Esophagus muscularis mucosa (tissue), 3 donors: ENCODE data around the gene GUCA2A.

Experiments
- POLR2A ChIP-seq: fragments of 450-650 bp; IDR thresholded peaks from one replicate; pipeline ENCODE4 v1.6.1; 2017; ENCODE audit warnings: antibody characterized with exemption, moderate library complexity, mild to moderate bottlenecking, low read depth
- POLR2AphosphoS5 ChIP-seq, 2 donors: sonication (generic); formaldehyde crosslinking; IDR thresholded peaks; one replicate each; pipeline ENCODE4 v1.6.1; 2017; ENCODE audit warnings: antibody characterized with exemption in 2 of 2
- TF ChIP-seq, protein P1 (sequence below), 3 experiments: fragments of 200-600 bp in 2 of 3; fragments of 450-650 bp in 1 of 3; sonication (generic) in 2 of 3; IDR thresholded peaks; one replicate each; pipeline ENCODE4 v1.5.1; 2017 to 2019; ENCODE audit warnings: antibody characterized with exemption in 3 of 3, mild to moderate bottlenecking in 2 of 3, moderate library complexity in 1 of 3

DNA sequence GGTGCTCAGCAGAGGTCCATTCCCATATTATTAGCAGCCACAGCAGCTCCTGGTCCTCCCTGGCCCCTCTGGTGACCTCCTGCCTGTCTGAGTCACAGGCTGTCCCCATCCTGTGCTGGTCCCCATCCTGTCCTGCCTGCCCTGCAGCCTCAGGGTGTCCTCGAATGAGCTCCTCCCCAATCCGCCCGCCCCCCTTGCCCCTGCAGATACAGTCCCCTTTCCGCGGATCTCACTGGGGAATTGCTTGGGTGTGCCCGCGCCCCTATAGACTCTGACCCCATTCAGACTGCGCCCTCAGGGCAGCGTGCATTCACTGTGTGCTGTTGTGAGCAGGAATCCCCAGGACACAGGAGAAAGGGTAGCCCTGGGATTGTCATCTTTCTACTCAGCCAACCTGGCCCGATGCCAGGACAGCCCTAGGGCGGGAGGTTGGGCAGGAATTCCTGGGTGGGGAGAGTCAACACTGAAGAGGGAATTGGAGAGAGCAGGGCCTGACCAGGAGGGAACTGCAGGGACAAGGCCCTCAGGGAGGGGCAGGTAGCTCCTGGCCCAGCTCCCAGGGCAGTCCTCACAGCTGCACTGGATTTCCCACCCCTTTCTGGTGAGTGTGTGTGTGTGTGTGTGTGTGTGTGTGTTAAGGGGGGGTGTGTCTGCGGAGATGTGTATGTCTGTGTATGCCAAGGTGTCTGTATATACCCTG is 1.1 kb upstream of the GUCA2A start:
- TF ChIP-seq POLR2A: no peak
- TF ChIP-seq, protein P1, sequence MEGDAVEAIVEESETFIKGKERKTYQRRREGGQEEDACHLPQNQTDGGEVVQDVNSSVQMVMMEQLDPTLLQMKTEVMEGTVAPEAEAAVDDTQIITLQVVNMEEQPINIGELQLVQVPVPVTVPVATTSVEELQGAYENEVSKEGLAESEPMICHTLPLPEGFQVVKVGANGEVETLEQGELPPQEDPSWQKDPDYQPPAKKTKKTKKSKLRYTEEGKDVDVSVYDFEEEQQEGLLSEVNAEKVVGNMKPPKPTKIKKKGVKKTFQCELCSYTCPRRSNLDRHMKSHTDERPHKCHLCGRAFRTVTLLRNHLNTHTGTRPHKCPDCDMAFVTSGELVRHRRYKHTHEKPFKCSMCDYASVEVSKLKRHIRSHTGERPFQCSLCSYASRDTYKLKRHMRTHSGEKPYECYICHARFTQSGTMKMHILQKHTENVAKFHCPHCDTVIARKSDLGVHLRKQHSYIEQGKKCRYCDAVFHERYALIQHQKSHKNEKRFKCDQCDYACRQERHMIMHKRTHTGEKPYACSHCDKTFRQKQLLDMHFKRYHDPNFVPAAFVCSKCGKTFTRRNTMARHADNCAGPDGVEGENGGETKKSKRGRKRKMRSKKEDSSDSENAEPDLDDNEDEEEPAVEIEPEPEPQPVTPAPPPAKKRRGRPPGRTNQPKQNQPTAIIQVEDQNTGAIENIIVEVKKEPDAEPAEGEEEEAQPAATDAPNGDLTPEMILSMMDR (IDR thresholded peaks at IDR 0.05): no peak
- no peak for TF ChIP-seq POLR2AphosphoS5 (IDR thresholded peaks at IDR 0.05)
